Bone marrow (tissue), 2 donors: ENCODE results near the gene FAM32A.

ENCODE experiments used
- DNase-seq, 2 donors: peaks; one replicate each; lab custom pipeline; 2025; lab: John Stamatoyannopoulos, UW

FAM32A gene

DNA sequence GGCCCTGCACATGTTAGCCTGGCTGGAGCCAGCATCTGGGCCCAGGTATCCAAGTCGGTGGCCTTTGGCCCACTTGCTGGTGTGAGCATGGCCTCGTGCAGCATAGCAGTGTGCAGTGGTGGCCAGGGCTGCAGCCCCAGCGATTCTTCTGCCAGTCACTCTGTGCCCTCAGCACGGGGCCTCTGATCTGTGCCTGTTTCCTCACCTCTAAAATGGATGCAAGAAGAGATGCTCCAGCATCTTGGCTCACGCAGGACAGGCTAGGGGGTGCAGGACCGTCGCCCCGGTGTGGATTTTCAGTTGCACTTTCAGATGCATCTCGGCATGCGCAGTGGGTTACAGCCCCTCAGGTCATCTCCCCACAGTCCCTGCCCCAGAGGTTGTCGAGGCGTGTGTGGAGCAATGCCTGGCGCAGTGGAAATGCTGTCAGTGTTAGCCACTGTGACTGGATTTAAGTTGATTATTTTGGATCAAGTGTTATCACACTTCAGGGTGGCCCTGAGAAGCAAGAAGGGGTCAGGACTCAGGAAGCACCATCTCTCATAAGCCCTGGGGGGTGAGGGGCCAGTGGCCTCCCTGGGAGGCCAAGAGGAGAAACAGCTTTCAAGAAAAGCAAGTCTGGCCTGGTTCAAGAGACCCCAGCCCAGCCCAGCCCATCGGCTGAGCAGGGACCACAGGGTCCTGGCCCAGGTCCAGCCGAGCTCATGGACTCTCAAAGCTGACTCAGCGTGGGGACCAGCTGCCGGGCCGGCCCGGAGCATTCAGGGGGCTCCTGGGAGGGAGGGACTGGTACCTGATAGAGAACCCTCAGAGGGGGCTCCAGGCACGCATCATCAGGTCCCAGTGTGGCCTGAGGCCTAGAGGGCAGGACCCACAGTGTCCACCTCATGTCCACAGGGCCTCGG lies 40.3 kb downstream of the FAM32A start:
- DNase-seq: no peak

GRCh38 chr19:16226184-16226591 lies 41.0 kb downstream of the FAM32A start:
- no peak for DNase-seq

- no peak for DNase-seq
Observed at GRCh38 chr19:16226878-16227836, 41.9 kb downstream of the FAM32A start.

DNA sequence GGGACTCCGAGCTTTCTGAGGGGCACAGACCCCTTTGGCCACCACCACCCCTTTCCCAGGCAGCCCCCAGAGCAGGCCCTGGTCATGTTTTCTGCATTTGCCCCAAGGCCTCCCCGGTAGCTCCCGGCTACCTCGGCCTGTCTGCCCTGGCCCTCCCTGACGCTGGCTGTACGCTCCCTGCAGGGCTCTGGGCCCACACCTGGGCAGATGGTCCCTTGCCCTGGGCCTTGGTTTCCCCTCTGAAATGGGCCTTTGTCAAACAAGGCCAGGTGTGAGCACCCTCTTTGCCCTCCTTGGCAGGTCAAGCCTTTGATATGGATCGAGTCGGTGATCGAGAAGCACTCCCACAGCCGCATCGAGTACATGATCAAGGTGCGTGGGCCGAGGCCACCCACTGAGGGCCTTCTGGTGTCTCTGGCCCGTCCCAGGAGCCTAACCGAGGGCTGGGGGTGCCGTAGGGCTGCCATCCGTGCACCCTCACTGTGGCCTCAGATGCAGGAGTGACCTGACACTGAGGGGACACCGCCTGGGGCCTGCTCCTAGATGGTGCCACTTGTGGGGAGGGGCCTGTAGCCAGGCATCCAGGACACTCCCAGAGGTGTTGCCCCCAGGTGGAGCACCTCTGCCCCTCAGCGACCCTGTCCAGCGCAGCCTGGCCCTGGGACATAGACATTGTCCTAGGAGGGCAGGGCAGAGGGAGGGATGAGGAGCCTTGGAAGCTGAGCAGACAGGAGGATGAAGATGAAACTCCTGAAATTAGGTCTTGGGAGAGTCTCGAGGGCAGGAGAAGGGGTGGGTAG lies 42.8 kb downstream of the FAM32A start:
- DNase-seq: no peak

- DNase-seq: no peak
Observed at GRCh38 chr19:16228637-16229321, 43.6 kb downstream of the FAM32A start.

DNA sequence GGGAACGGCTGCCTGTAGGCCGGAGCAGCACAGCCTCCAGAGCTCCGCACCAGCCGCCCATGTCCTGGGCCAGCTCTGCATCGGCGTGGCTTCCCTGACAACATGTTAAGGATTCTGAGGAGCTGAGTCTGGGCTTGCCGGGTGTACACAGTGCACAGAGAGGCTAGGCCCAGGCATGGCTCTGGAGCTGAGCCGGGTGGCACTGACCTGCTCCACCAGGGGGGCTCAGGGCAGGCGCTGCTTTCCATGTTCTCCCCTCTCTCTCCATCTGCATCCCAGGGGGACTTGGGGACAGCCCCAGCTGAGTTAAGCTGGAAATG lies 44.1 kb downstream of the FAM32A start:
- DNase-seq: no peak

DNA sequence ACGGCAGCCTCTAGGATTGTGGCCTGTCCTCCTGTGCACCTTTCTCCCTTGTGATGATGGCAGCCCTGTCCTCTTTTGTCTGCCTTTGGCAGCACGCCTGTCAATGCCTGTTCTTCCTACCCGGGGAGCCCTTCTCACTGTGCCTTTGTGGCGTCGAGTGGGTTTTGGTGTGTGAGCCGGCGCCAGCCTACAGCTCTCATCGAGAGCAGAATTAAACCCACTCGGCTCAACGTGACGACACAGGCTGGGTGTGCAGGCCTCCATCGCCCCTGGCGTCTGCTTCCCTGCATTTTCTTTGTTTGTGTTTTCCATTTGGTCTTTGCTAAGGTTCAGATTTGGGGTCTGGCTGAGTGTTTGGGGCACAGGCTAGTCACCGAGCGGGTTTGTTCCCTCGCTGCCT lies 46.9 kb downstream of the FAM32A start:
- DNase-seq: no peak

- DNase-seq: no peak
Observed at GRCh38 chr19:16232568-16232967, 47.4 kb downstream of the FAM32A start.

DNA sequence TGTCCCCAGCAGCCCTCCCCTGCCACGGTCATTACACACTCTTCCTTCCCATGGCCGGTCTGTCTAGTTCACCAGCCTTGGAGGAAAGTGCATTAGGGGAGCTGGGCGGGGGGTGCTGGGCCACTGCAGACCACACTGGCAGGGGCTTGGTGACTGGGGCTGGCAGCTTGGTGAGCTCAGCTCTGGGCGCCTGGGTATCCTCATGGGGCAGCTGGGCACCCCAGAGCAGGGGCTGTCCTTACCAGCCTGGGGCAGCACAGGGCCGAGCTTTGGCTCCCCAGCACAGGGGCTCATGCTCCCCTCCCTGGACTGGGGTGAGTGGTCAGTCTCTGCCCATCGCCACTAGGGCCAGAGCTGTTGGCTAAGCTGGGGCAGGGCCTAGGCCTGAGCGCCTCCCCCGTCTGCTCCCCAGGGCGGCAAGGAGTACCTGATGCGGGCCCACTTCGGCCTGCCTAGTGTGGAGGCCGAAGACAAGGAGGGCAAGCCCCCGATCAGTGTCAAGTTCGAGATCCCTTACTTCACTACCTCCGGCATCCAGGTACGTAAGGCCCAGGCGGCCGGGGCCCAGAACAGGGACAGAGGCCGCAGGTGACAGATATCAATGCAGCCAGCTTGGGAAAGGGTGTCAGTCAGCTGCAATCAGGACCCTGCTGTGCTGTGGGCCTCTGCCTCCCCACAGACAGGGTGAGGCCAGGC lies 48.0 kb downstream of the FAM32A start:
- DNase-seq: no peak

- DNase-seq: no peak
Observed at GRCh38 chr19:16233836-16234551, 48.8 kb downstream of the FAM32A start.

GRCh38 chr19:16234552-16235445 lies 49.6 kb downstream of the FAM32A start:
- no peak for DNase-seq

GRCh38 chr19:16235811-16236652 lies 50.8 kb downstream of the FAM32A start:
- DNase-seq: no peak
